ENCODE results near the gene PDHA1.

Gene PDHA1

DNA sequence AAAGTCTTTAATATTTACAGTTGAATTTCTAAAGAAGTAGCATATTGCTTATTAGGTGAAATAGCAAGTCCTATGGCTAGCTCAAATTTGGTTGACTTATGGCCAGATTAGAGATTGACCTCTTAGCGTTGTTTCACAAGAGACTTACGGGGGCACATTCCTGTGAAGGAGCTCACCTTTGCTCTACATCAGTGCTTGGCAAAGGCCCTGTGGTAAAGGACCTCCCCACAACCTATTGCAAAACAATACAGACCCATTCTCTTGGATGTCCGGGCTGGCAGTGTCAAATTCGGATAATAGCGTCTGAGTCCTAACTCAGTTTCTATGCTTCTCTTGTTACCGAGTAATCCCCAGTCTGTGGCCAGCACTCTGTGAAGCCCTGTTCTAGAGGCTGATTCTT lies 10.9 kb downstream of the PDHA1 start:
- no peak for DNase-seq (ENCODE audit: low read depth, low spot score)
- H3K4me3 ChIP-seq (ENCODE audit: low read depth, low read length): no peak overlapping the region
- in situ Hi-C loops (cut with HindIII; ENCODE audit: low sequenced_read_pairs): no loop called here
- TF ChIP-seq, protein P1, sequence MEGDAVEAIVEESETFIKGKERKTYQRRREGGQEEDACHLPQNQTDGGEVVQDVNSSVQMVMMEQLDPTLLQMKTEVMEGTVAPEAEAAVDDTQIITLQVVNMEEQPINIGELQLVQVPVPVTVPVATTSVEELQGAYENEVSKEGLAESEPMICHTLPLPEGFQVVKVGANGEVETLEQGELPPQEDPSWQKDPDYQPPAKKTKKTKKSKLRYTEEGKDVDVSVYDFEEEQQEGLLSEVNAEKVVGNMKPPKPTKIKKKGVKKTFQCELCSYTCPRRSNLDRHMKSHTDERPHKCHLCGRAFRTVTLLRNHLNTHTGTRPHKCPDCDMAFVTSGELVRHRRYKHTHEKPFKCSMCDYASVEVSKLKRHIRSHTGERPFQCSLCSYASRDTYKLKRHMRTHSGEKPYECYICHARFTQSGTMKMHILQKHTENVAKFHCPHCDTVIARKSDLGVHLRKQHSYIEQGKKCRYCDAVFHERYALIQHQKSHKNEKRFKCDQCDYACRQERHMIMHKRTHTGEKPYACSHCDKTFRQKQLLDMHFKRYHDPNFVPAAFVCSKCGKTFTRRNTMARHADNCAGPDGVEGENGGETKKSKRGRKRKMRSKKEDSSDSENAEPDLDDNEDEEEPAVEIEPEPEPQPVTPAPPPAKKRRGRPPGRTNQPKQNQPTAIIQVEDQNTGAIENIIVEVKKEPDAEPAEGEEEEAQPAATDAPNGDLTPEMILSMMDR (IDR thresholded peaks at IDR 0.05; ENCODE audit: low read depth, low read length): no peak

DNA sequence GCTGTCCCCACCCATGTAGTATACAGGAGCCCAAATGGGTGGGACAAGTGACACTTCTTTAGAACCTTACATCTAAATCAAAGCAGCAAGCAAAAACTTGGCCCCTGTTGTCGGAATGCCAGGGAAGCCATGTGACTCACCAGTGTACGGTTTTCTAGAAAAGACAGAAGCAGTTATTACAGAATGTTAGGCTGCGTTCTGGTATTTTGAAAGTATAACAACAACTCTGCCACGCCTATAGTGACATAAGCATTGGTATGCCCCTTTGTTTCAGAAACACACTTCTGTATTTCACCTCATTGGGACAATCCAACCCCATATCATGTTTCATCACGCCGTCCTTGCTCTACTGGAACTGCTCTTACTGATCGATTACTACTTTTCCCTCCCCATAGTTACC lies 14.8 kb downstream of the PDHA1 start:
- in situ Hi-C loops (cut with HindIII; ENCODE audit: low sequenced_read_pairs): no loop called here
- DNase-seq (ENCODE audit: low read depth, low spot score): no peak
- H3K4me3 ChIP-seq (ENCODE audit: low read depth, low read length): no peak overlapping the region
- TF ChIP-seq, protein P1 (IDR thresholded peaks at IDR 0.05; ENCODE audit: low read depth, low read length): no peak

GRCh38 chrX:19360903-19361302 lies 17.2 kb downstream of the PDHA1 start:
- in situ Hi-C loops (cut with HindIII; ENCODE audit: low sequenced_read_pairs): no loop called here

GRCh38 chrX:19361701-19362100 lies 18.0 kb downstream of the PDHA1 start:
- in situ Hi-C loops (cut with HindIII; ENCODE audit: low sequenced_read_pairs): no loop called here
- no peak for DNase-seq (ENCODE audit: low read depth, low spot score)
- TF ChIP-seq, protein P1 (IDR thresholded peaks at IDR 0.05; ENCODE audit: low read depth, low read length): no peak

More at GRCh38 chrX:19360903-19361302, 17.2 kb downstream of the PDHA1 start:
- TF ChIP-seq, protein P1 (IDR thresholded peaks at IDR 0.05; ENCODE audit: low read depth, low read length): no peak
- DNase-seq (ENCODE audit: low read depth, low spot score): no peak
- no peak overlapping the region for H3K4me3 ChIP-seq (ENCODE audit: low read depth, low read length)

GRCh38 chrX:19368576-19368975 lies 24.8 kb downstream of the PDHA1 start:
- no peak for DNase-seq (ENCODE audit: low read depth, low spot score)
- H3K4me3 ChIP-seq (ENCODE audit: low read depth, low read length): no peak overlapping the region
- TF ChIP-seq, protein P1 (IDR thresholded peaks at IDR 0.05; ENCODE audit: low read depth, low read length): no peak
- in situ Hi-C loops (cut with HindIII; ENCODE audit: low sequenced_read_pairs): no loop called here

More at GRCh38 chrX:19361701-19362100, 18.0 kb downstream of the PDHA1 start:
- no peak overlapping the region for H3K4me3 ChIP-seq (ENCODE audit: low read depth, low read length)

GRCh38 chrX:19370061-19370460 lies 26.3 kb downstream of the PDHA1 start:
- H3K4me3 ChIP-seq (ENCODE audit: low read depth, low read length): no peak overlapping the region
- TF ChIP-seq, protein P1 (IDR thresholded peaks at IDR 0.05; ENCODE audit: low read depth, low read length): no peak
- DNase-seq (ENCODE audit: low read depth, low spot score): peak; percentile 10
- in situ Hi-C loops (cut with HindIII; ENCODE audit: low sequenced_read_pairs): no loop called here

DNA sequence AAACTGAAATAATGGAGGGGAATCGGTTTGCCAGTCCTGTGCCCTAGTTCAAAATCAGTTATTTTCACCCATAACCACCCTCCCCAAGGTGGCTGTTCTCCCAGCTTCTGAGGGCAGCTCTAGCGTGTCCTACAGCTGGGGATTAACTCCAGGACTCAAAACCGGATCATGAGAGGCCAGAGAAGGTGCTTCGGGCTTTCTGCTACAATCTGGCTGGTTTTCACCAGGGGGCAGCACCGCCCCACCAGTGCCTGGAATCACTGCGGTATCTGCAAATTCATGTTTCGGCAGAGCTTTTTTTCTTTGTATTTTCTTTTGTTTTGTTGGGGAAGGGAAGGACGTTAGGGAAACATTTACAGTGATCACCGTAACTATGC lies 28.4 kb downstream of the PDHA1 start:
- peak; percentile 58 for DNase-seq (ENCODE audit: low read depth, low spot score)
- TF ChIP-seq, protein P1 (IDR thresholded peaks at IDR 0.05; ENCODE audit: low read depth, low read length): peak; percentile 73

More for the DNA sequence above, 28.4 kb downstream of the PDHA1 start:
- in situ Hi-C loops (cut with HindIII; ENCODE audit: low sequenced_read_pairs): no loop called here
- H3K4me3 ChIP-seq (ENCODE audit: low read depth, low read length): peak overlapping the region; percentile 37

Data from astrocyte of the spinal cord (primary cell).